GM23248 (cell line): ENCODE results near the gene SHD.

Experiments used
- EZH2 ChIP-seq: fragments of 200-600 bp; sonication (generic); IDR thresholded peaks from 2 replicates; pipeline ENCODE4 v1.6.1; 2018; ENCODE audit warnings: antibody characterized with exemption, mild to moderate bottlenecking; ENCODE audit not compliant: insufficient read depth, poor library complexity, severe bottlenecking
- EZH2phosphoT487 ChIP-seq: fragments of 200-600 bp; sonication (generic); IDR thresholded peaks from 2 replicates; pipeline ENCODE4 v1.6.1; 2018; ENCODE audit warnings: antibody characterized with exemption, moderate library complexity, mild to moderate bottlenecking, low read depth; ENCODE audit not compliant: insufficient read depth

DNA sequence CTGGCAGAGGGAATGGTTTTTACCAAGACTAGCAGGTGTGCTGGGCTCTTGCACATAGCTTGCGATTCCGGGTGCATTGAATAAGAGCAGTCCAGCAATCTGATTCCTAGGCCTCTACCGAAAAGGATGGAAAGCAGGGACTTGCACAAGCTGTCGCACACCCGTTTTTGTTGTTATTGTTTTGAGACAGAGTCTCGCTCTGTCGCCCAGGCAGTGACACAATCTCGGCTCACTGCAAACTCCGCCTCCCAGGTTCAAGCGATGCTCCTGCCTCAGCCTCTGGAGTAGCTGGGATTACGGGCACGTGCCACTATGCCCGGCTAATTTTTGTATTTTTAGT lies 44.2 kb upstream of the SHD start:
- no peak for TF ChIP-seq EZH2phosphoT487
- no peak for TF ChIP-seq EZH2
